ENCODE data around the gene ZMIZ2. TPM values are rescaled to one million over a fixed set of nuclear protein-coding genes. Genes with fewer than 3 reads are reported as not detected.

The ZMIZ2 gene
- total RNA-seq, 1 experiment from 2014 or later: 5.3 TPM

DNA sequence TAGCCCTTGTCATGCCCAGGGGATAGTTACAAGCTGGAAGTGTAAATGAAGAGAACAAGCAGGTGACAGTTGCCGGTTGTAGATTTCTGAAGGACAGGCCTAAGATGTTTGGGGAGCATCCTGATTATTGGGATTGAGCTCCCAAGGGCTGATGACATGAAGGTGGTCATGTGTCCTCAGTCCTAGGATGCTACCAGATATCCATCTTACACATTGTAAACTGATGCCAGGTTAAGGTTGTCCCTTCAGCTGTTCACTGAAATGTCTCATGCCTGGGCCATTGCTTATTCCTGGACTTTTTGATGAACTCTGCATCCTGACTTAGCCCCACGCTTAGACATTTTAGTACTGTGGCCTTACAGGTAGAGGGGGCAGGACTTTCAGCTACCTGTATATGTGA lies 1.3 kb downstream of the ZMIZ2 start:
- no peak for DNase-seq (ENCODE audit: low read depth, low spot score)
- in situ Hi-C loops (cut with HindIII; ENCODE audit: low pct_unique_long_range_greater_than_20kb, low sequenced_read_pairs): no loop called here

GRCh38 chr7:44750424-44750823 lies 1.8 kb downstream of the ZMIZ2 start:
- in situ Hi-C loops (cut with HindIII; ENCODE audit: low pct_unique_long_range_greater_than_20kb, low sequenced_read_pairs): no loop called here
- DNase-seq (ENCODE audit: low read depth, low spot score): no peak

- no peak for DNase-seq (ENCODE audit: low read depth, low spot score)
- in situ Hi-C loops (cut with HindIII; ENCODE audit: low pct_unique_long_range_greater_than_20kb, low sequenced_read_pairs): no loop called here
Observed at GRCh38 chr7:44750921-44751571, 2.4 kb downstream of the ZMIZ2 start.

- in situ Hi-C loops (cut with HindIII; ENCODE audit: low pct_unique_long_range_greater_than_20kb, low sequenced_read_pairs): no loop called here
- DNase-seq (ENCODE audit: low read depth, low spot score): no peak
Observed at GRCh38 chr7:44752822-44753221, 4.2 kb downstream of the ZMIZ2 start.

- no peak for DNase-seq (ENCODE audit: low read depth, low spot score)
- in situ Hi-C loops (cut with HindIII; ENCODE audit: low pct_unique_long_range_greater_than_20kb, low sequenced_read_pairs): no loop called here
Observed at GRCh38 chr7:44754802-44755697, 6.4 kb downstream of the ZMIZ2 start.

- DNase-seq (ENCODE audit: low read depth, low spot score): no peak
- in situ Hi-C loops (cut with HindIII; ENCODE audit: low pct_unique_long_range_greater_than_20kb, low sequenced_read_pairs): no loop called here
Observed at GRCh38 chr7:44755698-44756627, 7.3 kb downstream of the ZMIZ2 start.

DNA sequence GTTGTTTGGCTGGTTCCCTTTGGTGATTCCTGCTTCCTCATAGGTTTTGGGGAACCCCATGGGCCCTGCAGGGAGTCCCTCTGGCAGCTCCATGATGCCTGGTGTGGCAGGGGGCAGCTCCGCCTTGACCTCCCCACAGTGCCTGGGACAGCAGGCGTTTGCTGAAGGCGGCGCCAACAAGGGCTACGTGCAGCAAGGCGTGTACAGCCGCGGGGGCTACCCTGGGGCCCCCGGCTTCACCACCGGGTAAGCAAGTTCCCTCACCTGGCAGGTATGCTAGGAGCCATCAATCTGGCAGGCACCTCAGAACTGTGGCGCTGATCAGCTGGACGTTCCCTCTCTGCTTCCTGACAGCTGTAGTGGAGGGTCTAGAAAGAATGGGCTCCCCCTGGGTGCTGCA lies 8.3 kb downstream of the ZMIZ2 start:
- no peak for DNase-seq (ENCODE audit: low read depth, low spot score)
- in situ Hi-C loops (cut with HindIII; ENCODE audit: low pct_unique_long_range_greater_than_20kb, low sequenced_read_pairs): no loop called here

- DNase-seq (ENCODE audit: low read depth, low spot score): no peak
- in situ Hi-C loops (cut with HindIII; ENCODE audit: low pct_unique_long_range_greater_than_20kb, low sequenced_read_pairs): no loop called here
Observed at GRCh38 chr7:44757311-44757710, 8.7 kb downstream of the ZMIZ2 start.

DNA sequence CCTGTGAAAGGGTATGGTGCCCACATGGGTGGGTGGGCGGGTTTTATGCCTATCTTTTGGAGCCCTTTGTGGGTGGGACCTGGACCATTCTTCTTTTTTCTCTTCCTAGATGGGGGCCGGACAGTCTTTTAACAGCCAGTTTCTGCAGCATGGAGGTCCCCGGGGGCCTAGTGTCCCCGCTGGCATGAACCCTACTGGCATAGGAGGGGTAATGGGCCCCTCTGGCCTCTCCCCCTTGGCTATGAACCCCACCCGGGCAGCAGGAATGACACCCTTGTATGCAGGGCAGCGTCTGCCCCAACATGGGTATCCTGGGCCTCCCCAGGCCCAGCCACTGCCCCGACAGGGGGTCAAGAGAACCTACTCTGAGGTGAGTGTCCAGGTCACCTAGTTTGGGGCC lies 9.1 kb downstream of the ZMIZ2 start:
- DNase-seq (ENCODE audit: low read depth, low spot score): no peak
- in situ Hi-C loops (cut with HindIII; ENCODE audit: low pct_unique_long_range_greater_than_20kb, low sequenced_read_pairs): no loop called here

DNA sequence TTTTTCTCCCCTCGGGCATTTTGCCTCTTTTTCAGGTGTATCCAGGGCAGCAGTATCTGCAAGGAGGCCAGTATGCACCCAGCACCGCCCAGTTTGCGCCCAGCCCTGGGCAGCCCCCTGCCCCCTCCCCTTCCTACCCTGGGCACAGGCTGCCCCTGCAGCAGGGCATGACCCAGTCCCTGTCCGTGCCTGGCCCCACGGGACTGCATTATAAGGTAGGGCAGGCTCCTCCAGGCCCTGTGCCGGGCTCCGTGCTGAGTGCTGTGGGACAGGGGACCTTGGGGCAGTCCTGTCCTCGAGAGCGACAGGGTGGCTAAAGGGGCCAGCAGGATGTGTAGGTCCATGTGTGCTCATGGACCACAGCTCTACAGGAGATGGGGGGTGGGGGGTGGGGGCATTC lies 10.6 kb downstream of the ZMIZ2 start:
- no peak for DNase-seq (ENCODE audit: low read depth, low spot score)
- in situ Hi-C loops (cut with HindIII; ENCODE audit: low pct_unique_long_range_greater_than_20kb, low sequenced_read_pairs): no loop called here

GRCh38 chr7:44760034-44760580 lies 11.5 kb downstream of the ZMIZ2 start:
- in situ Hi-C loops (cut with HindIII; ENCODE audit: low pct_unique_long_range_greater_than_20kb, low sequenced_read_pairs): no loop called here
- no peak for DNase-seq (ENCODE audit: low read depth, low spot score)

DNA sequence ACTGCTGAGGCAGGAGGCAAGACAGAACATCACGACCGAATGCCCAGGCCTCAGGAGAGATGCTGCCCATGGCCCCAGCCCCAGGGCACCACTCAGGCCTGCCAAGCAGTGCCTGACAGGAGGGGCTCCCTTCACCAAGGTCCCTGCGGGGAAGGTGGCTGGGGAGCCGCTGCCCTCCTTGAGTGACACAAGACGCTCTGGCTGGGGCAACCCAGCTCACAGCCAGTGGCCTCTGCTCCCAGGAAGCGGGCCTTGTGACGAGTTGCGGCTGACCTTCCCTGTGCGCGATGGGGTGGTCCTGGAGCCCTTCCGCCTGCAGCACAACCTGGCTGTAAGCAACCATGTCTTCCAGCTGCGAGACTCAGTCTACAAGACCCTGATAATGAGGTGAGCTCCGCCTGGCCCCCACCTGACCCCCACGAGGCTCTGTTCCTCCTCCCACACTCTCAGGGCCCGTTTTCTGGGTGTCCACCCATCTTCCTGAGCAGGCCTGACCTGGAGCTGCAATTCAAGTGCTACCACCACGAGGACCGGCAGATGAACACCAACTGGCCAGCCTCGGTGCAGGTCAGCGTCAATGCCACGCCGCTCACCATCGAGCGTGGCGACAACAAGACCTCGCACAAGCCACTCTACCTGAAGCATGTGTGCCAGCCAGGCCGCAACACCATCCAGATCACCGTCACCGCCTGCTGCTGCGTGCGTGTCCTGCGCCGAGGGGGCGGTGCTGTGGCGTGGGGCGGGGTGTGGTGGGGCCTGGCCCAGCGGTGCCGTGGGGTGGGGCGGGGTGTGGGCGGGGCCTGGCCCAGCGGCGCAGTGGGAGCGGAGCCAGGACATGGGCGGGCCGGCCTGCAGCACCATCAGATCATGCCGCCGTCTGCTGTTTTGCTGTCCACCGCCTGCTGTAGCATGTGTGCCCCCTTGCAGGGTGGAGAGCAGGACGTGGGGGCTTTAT lies 12.8 kb downstream of the ZMIZ2 start:
- in situ Hi-C loops (cut with HindIII; ENCODE audit: low pct_unique_long_range_greater_than_20kb, low sequenced_read_pairs): no loop called here
- DNase-seq (ENCODE audit: low read depth, low spot score): no peak

DNA sequence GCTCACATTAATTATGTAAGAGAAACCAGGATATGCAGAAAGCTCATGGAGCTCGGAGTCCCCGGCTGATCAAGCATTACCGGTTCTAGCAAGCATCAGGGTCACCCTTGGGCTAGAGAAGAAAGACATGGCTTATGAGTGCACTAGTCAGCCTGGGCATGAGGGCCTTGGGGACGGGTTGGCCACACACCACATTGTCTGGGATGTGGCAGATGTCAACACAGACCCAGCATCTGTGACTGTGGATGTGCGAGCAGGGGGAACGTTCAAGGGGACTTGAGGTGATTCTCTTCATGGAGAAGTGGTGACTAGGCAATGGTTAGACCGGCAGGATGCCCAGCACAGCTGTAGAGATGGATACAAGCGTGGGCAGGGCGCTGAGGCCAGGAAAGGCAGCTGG lies 13.7 kb downstream of the ZMIZ2 start:
- in situ Hi-C loops (cut with HindIII; ENCODE audit: low pct_unique_long_range_greater_than_20kb, low sequenced_read_pairs): no loop called here
- no peak for DNase-seq (ENCODE audit: low read depth, low spot score)

DNA sequence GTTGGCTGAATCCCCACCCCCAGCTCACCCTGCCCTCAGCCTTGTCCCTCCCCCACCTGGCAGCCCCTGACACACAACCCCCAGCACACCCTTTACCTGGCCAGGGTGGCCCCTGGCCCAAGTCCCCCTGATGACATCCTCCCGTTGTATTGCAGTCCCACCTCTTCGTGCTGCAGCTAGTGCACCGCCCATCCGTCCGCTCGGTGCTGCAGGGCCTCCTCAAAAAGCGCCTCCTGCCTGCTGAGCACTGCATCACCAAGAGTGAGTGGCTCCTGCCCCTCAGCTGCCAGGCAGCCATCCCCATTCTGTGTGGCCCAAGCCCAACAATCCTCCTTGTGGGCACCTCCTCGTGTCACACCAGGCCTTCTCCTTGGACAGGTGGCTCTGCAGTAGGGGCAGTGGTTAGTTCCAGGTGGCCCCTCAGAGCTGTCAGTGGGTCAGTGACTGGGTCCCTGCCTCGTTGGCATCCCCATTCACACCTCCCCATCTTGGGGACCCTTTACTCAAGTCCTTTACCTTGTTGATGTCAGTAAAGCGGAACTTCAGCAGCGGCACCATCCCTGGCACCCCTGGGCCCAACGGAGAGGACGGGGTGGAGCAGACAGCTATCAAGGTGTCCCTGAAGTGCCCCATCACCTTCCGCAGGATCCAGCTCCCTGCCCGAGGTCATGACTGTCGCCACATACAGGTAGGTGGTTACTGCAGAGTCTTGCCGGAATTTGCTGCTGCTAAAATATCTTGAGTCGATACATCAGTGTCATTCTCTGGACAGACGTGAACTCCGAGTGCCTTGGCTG lies 14.3 kb downstream of the ZMIZ2 start:
- no peak for DNase-seq (ENCODE audit: low read depth, low spot score)
- in situ Hi-C loops (cut with HindIII; ENCODE audit: low pct_unique_long_range_greater_than_20kb, low sequenced_read_pairs): no loop called here

GRCh38 chr7:44764081-44764480 lies 15.4 kb downstream of the ZMIZ2 start:
- no peak for DNase-seq (ENCODE audit: low read depth, low spot score)
- in situ Hi-C loops (cut with HindIII; ENCODE audit: low pct_unique_long_range_greater_than_20kb, low sequenced_read_pairs): no loop called here

Data from SK-MEL-5 (cell line).